Glomerular endothelial cell (primary cell): ENCODE measurements around the gene CCDC167. TPM values are rescaled to one million over a fixed set of nuclear protein-coding genes. Genes with fewer than 3 reads are reported as not detected.

Experiments
- DNase-seq: peaks from one replicate; pipeline ENCODE4 v3.0.0-alpha.2; 2011; ENCODE audit warnings: low read depth, low spot score; ENCODE audit errors: extremely low read depth
- total RNA-seq: library from RNA; depleted of rRNA; stranded (reverse); fragments of >200 nt; gene quantifications from 2 replicates; pipeline ENCODE4 v1.2.3, GENCODE V29; 2015

Gene CCDC167
- total RNA-seq, 1 donor from 2014 or later, result 79.9 TPM

DNA sequence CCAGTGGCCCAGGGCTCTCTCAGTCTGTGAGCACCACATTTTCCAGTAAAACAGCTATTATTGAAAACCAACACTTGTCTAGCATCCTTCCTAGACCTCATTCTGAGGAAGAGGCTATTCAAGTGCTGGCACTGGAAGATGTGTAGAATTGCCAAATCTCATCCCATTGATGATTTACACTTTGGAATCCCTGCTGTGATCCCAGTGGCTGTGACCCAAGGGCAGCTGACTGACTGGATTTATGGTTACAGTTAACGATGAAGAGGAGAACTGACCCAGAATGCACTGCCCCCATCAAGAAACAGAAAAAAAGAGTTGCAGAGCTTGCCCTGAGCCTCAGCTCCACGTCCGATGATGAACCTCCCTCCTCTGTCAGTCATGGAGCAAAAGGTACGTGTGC lies 64.3 kb downstream of the CCDC167 start:
- DNase-seq, result no peak

DNA sequence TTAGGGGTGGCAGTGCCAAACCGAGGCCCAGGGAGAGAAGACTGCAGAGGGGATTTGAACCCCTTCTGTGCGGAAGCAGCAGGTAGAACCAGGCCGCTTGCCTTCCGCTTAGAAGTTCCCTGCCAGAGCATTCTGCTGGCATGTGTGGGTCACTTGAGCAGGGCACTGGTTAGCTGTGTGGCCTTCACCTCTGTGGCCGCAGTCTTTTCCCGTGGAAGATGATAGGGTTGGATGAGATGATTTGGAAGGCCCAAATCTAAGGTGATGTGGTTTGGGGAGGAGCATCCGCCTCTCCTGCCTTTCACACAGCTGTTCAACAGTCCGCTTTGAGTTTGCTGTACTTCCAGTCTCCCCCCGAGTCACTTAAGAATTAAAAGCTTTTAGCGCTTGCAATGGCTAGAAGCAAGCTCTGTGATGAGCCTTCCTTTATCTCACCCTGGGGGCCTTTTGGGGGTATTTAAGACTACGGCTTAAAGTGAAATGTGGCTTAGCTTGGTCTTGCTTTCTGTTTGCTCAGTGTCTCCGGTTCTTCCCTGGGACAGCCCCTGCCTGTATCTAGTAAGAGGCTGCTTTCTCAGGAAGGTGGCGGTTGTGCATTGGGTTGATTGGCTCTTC lies 65.9 kb downstream of the CCDC167 start:
- no peak for DNase-seq

Other genes with a start within 250 kb of the CCDC167 start
- 12.9 and 16.7 TPM in 2 replicates for gene TBC1D22B, start 242.1 kb downstream of the CCDC167 start, total RNA-seq
- gene TMEM217, start 241.7 kb downstream of the CCDC167 start, total RNA-seq, result 13.8 and 15.7 TPM in 2 replicates
- gene RNF8, start 145.9 kb downstream of the CCDC167 start, total RNA-seq, result 20.2 and 21.7 TPM in 2 replicates
- gene CMTR1, start 66.7 kb downstream of the CCDC167 start, total RNA-seq, result 19.7 and 30.3 TPM in 2 replicates
- gene MDGA1, start 198.0 kb upstream of the CCDC167 start, total RNA-seq, result 0.18 TPM in 1 of 2 replicates, not detected in the other